Fibroblast of skin of scalp (primary cell): ENCODE measurements around the gene EIF3I.
A peak's percentile ranks its signal among the peaks of the same experiment; 100 is the strongest.

Experiments used
- DNase-seq: peaks from one replicate; pipeline ENCODE4 v3.0.0-alpha.2; 2013

Gene EIF3I

DNA sequence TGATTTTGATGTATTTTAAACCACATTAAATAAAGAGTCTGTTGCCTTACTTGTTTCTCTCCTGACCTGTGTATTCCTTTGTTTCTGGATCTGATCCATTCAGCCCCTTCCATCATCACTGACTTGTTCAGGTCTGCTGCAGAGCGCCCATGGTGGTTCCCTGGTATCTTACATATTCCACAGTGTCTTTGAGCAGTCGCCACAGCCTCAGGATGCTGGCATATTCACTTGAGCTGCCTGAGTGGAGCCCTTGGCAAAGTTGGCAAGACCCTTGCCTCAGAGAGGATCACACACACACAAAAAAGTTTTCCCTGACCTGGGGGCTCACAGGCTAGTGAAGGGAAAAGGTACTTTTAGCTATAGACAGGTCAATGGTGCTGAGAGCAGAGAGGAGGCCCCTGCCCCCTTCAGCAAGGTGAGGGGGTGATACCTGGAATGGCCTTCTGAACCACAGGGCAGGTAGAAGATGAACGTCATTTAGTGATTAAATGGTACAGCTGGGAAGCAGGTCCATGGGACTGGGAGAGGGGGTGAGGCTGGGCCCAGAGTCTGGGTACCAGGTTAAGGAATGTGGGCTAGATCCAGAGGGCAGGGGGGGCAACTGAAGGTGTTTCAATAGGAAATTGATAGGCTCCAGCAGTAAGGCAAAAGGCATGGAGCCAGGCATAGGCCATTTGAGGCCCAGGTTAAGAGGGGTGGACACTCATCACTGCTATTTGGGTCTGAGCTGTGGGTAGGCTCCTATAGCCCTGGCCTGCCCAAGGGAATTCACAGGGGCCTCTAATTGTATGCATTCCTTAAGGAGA, 23.8 kb upstream of the EIF3I start:
- DNase-seq, result no peak

DNA sequence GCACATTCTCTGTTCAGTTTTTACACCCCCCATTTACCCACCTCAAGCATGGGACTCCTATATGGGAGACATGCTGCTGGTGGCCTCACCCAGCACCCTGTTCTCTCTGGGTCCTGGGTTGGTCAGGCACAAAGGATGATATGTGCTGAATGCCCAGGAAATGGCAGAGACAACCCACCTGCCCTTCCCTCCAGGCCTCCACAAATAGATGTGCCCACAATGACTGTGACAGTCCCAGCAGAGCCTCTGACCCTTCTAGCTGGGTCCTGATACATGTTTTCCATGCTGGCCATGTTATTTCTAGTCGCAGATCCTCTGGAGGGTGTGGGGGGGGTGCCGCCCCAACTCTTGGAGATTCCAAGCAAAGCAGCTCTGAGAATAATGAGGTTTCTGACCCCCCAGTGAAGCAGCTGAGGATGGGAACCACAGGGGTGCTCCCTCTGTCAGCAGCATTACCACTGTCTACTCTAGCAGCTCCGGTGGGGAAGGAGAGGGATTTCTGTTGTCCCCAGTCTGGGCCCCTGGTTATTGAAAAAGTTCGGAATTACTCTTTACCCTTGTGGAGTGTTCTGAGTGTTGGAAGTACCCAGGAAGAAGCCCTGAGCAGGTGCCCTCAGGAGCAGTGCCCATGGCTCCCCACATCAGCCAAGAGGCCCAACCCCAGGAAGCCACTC, 23.0 kb upstream of the EIF3I start:
- no peak for DNase-seq

DNA sequence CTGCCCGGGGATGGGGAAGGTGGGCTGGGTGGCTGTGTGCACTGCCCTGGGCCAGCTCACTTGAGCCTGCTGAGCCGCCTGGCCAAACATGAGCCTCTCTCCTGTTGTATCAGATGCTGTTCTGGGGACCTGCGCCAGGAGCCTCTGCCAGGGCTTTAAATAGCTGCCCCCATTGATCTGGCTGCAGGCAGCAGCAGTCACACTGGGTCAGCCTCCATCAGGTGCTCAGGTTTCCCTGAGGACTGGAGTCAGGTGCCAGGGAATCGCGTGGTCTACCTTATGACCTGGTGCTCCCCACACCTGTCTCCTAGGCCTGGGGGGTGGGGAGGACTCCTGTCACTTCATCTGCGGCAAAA, 22.5 kb upstream of the EIF3I start:
- DNase-seq, result no peak

DNA sequence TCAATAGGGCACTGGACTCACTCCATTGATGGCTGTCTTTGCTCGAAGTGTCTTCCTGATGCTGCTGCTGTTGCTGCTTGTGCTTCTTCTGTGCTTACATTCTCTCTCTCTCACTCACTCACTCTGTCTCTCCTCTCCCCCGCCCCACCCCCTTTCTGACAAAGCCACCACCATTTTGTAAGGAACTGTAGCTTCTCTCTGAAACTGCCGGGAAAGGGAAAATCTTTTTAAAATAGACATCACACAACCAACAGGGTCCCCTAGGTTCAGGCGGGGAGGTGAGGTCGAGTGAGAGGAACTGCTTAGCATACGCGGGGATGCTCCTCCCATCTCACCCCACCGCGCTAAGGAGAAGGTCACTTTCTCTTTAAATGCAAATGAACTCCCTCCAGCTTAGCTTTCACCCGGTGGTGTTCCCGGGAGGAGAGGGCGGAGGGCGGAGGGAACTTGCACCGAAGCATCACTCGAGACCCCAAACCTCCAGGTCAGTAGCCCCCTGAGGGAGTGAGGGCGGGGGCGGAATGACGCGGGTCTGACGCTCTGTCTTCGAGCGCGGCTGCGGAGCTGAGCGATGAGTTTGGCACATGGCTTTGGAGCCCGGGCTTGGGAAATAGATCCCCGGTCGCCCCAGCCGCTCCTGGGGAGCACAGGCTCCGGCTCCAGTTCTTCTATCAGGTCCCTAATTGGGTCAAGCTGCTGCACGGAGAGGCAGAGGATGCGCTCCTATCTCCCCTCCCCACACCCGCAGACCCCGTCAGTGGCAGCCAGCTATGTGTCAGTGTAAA, 21.8 kb upstream of the EIF3I start, which contains the start of gene CCDC28B:
Gene CCDC28B, plus strand, starts transcription at position 370 of the 785 bp plus-strand sequence. CDS start 1,341 bp downstream, outside the sequence.
- peak; percentile 69 for DNase-seq

DNA sequence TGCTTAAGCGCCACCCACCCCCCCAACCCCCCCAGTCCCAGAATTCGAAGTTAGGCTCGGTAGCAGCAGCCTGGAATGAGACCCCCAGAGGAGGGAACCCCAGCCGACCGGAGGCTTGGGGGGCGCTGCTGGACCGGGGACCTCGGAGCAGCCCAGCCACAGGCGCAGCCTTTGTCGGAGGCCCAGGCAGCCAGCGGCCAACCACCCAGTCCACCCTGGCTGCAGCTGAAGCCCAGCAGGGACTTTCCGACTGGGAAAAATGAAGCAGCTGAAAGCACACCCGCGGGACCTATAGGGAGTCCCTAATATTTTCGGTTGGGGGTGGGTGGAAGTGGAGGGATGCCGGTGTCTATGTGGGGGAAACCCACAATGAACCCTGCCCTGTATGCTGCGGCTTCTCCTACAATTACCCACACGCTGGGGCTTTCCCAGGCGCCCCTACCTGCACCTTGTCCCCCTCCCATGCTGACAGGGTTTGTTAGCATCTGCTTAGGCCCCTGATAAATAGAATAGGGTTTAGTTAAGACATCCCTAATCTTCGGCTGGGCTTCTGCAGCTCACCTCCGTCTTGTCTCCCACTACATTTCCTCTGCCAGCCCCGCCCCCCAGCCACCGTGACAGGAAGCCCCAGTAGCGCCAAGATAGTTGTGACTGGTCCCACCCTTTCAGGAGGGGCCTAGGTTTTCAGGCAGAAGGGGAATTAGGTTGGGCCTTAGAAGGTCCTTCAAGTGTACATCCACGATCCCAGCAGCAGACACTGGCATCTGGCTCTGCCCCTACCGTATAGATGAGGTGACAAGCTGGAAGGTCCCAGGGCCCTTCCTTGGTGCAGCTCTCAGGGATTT, 21.0 kb upstream of the EIF3I start:
- peak; percentile 63 for DNase-seq

DNA sequence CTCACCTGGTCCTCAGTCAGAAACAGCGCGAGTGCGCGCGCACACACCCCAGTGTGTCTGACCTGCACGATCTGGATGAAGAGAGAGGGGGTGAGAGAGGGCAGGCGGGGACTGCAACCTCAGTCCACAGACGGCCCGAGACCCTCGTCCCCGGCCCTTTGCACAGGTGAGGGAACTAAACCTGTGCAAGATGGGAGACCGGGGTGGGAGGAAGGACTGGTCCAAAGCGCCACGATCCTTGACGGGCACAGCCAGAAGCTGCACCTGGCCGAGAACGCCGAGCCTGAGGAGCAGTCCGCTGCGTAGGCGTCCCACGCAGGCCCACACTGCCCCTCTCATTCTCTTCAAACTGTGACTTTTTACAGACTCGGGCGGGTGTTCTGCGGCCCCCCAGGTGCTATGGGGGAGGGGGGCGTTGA, 17.3 kb upstream of the EIF3I start:
- no peak for DNase-seq

DNA sequence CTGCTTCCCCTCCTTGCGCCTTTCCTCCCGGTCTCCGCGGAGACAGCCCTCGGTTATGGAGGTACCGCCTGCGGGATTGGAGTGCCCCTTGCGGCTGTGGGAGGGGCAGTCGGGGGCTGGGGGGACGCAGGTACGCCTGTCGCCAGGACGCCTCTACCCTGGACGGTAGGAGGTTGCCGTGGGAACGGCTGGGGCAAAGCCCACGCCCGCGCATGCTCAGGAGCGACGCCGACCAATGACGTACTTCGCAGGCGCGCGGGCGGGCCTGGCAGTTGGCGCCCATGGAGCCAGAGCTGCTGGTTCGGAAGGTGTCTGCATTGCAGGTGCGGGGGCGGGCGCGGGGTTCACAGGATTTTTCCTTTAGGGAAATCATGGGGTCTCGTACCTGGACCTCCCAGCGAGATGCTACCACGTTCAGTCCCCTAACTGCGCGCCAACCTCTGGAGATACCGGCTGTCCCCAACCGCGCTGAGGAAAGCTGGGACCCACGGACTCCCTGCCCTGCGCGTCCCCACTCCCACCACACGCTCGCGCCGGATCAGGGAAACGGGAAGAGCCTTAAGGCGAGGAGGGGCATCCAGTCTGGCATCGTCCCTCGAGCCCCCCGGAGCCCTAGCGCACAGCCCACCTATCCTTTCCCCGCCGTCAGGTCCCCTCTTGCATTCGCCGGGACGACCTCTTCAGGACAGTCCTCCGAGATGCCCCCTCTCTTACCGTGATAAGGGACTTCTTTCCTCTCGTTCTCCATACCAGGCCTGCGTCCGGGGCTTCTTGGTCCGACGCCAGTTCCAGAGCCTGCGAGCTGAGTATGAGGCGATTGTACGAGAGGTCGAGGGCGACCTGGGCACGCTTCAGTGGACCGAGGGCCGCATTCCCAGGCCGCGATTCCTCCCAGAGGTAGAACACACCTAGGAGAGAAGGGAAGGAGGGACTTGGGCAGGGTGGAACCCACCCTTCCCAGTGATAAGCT, 16.5 kb upstream of the EIF3I start, which contains the start of gene IQCC:
Gene IQCC, plus strand, starts transcription at position 271 of the 970 bp plus-strand sequence. Its CDS starts 11 bp downstream, at position 282.
- DNase-seq, result peak; percentile 81

DNA sequence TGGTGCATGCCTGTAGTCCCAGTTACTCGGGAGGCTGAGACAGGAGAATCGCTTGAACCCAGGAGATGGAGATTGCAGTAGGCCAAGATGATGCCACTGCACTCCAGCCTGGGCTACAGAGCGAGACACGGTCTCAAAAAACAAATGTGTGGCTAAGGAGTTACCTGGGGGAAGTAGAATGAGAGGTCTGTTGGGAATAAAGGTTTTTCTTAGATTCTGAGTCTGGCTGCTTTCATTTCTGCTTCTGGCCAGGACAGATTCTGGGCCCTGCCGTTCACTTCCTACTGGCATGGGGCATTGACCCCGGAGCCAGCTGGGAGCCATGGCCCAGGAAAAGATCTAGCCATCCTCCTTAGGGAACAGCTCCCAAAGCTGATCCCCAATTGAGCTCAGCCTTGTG, 13.7 kb upstream of the EIF3I start:
- DNase-seq, result no peak

DNA sequence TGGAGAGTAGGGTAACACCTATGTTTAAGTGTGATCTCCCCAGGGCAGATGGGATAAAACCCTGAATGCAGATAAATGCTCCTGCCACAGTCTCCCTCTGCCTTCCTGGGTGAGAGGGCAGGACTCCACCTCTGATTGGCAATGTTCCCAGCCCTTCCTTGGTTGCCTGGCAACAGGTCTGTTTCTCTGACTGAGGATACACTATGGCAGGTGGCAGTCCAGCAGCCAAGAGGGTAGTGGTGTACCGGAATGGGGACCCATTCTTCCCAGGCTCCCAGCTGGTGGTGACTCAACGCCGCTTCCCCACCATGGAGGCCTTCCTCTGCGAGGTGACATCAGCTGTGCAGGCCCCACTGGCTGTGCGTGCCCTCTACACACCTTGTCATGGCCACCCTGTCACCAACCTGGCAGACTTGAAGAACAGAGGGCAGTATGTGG, 13.3 kb upstream of the EIF3I start, which contains the start of gene DCDC2B:
Gene DCDC2B, plus strand, starts transcription at position 199 of the 438 bp plus-strand sequence. Its CDS starts 5 bp downstream, at position 204.
- no peak for DNase-seq

DNA sequence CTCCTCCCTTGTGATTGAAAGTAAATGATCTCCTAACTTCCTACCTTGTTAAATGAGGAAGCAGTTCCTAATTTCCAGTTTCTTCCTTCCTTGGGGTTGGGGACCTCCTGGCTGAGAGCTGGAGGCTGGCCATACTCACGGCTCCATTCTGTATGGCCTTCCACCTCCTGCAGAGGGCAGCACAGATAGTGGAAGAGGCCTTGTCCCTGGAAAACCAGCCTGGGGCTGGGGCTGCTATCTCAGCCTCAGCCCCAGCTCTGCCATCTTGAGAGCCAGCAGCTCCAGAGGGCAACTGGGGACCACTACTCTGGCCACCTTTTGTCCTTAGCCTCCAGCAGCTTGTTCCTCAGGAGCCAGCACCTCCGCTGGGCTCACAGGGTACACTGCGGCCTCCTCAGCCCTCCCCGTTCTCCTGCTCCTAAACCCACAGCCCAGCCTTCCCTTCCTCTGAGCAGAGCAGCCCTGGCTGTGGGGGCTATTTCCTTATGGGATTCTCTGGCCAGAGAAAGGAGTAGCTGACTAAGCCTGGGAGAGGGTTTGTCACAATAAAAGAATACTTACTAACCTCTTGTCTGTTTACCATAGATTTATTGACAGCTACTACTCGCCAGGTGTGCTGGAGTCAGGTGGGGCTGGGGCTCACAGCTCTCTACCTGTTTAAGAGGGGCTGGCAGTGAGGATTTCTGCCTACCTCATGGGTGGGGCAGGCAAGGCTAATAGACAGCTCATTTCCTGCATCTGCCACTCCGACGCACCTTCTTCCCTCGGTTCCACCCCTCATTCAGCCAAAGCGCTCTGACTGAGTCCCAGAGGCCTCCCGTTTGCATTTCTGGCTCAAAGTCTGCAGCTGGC, 6.4 kb upstream of the EIF3I start:
- DNase-seq, result peak; percentile 73

DNA sequence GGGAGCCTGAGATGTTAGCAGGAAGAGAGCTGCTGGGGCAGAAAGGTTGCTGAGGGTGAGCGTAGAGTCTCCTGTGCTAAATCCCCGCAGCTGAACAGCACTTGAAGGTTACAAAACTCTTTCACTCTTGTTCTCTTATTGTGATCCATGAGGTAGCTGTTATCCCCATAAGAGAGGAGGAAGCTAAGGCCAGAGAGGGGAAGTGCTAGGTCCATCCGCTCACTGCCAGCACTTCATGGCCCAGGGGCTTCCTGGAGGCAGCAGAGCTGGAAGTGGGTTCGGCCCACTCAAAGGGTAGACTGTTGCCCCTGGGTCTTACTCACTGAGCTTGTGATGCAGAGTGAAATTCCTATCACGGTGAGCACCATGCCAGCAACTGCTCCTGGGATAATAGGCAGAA, 5.6 kb upstream of the EIF3I start:
- DNase-seq, result no peak

DNA sequence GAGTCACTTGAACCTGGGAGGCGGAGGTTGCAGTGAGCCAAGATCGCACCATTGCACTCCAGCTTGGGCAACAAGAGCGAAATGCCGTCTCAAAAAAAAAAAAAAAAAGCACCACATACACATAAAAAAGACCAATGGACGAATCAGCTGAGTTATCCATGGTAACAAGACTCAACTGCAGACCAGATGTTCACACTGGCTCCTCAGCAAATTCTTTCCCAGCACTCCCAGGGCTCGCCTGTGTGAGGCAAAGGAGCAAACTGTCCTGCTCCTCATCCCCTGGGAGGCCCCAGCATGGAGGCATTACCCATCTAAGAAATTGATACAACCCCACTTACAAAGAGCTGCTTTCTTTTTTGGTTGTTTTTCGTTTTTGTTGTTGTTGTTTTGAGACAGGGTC, 3.2 kb upstream of the EIF3I start:
- peak; percentile 30 for DNase-seq

DNA sequence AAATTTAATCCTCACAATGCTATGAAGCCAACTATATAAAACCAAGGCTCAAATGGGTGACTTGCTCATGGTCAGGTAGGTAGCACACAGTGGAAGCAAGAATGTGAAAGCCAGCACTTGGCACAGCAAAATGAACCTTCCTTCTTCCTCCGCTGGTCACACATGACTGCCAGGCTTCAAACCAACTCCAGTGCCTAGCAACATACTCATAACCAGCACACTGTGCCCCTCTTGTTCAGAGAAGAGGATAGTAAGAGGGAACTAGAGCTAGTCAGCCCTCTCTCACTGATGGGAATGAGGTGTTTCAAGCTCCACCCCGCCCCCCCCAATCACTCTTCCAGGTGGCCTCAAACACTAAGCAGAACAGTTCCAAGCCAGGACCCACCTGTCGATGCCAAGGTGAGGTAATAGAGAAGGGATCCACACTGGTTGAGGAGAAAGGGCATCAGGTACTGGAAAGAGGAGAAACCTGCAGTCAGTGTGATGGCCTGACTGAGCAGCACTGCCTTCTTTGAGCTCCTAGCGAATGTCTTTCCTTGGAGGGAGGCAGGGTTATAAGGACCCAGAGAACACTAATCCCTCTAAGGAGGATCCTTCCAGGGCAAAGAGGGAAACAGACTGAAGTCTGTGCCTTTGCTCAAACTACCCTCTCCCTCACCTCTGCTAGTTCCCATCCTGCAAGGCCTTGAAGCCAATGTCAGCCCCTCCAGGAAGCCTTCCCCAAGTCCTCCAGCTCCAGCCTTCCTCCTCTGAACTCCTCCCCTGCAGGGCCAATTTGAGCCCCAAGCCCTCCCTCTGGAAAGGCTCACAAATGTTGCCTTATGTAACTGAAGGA, 1.2 kb upstream of the EIF3I start:
- DNase-seq, result no peak

DNA sequence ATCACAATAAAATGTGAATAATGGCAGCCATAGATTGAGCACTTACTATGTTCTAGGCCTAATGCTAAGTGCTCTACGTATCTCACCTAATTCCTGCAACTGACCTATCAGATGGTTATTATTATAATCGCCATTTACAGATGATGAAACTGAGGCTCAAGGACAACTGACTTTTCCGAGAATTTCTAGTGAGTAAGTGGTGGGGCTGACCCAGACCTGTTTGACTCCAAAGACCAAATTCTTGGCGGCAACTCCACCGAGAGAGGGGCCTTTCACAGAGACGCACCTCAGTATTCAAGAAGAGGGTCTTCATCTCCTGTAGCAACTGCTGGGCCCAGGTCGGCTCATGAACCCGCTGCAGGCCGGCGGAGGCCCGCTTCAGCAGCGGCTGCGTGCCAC, 627 bp upstream of the EIF3I start:
- no peak for DNase-seq

DNA sequence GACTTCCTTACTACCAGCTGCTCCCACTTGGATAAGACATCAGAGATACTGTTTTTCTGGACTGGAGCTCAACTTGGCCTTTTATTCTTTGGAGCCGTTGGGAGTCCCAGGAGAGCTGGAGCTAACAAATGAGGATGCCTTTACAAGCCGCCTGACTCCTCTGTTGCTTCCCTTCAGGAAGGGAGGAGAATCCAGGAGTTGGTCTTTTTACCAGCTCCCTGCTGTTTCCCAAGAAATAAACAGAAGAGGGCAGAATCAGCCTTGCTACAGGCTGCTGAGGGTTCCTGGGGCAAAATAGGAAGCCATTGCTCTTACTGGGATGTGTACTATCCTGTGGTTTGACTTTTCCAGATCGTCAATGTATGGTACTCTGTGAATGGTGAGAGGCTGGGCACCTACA, 1.5 kb downstream of the EIF3I start:
- no peak for DNase-seq

DNA sequence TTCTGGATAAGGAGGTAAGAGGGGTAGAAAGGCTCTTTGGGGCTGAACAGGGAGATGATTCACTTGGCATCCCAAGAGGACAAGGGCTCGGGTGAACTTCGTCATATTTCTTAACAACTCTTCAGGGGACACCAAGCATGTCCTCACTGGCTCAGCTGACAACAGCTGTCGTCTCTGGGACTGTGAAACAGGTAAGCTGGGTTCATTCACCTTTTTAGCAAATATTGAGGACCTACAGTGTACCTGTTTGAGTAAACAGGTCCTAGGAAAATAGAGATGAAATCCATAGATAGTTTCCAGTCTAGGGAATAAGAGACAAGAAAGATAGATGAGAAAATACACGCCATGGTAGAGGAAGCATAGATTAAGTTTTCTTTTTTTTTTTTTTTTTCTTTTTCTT, 2.1 kb downstream of the EIF3I start:
- DNase-seq, result no peak

DNA sequence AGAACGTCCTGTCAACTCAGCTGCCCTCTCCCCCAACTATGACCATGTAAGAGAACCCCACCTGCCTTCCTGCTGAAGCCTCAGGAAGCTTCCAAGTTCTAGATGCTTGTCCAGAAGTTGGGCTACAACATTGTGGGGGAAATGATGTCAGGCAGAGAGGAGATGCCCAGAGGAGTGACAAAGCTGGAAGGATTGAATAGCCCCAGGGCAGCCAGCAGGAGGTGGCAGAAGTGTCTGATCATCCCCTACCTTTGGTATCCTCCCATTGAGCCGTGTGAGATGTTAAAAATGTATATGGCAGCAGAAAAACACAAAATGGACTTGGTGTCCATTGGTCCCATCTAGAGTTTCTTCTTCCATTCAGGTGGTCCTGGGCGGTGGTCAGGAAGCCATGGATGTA, 6.6 kb downstream of the EIF3I start:
- DNase-seq, result no peak

DNA sequence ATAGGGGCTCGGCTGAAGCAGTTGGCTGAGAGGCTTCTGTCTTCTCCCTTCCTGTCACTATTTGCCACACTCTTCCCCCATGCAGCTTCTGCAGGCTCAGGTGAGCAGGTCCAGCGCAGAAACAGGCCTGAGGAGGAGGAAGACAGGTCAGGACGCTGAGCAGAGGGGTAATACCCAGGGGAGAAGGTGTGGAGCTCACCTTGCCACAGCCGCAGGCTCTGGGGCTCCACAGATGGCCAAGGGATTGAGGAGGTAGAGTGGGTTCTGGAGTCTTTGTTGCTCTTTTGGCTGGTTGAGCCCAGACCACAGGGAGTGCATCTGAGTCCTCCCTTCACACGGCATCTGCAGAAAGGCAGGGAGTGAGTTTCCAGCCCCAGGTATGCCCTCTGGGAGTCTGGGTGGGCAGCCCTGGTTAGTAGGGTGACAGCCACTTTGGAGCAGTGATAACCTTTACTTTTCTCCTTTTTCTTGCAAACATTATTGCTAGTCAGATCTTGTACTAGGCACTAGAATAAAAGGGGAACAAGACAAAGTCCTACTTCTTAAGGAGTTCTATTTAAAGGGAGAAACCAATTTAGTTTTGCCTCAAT, 9.7 kb downstream of the EIF3I start:
- no peak for DNase-seq
